PC-9 (cell line): ENCODE data around the gene MOB3C.

Experiments used
- CTCF ChIP-seq: fragments of 200-600 bp; sonication (generic); conservative IDR thresholded peaks from 2 replicates; pipeline ENCODE4 v1.6.1; 2017; ENCODE audit warnings: mixed run types, antibody characterized with exemption, mild to moderate bottlenecking, moderate library complexity
- EZH2 ChIP-seq: fragments of 200-600 bp; sonication (generic); IDR thresholded peaks from 2 replicates; pipeline ENCODE4 v1.8.0; 2017; ENCODE audit warnings: antibody characterized with exemption, low read depth

GRCh38 chr1:46594063-46594462, 22.5 kb downstream of the MOB3C start:
- no peak for TF ChIP-seq CTCF
- no peak for TF ChIP-seq EZH2
